ENCODE data around the gene ZYX. TPM values are rescaled to one million over a fixed set of nuclear protein-coding genes. Genes with fewer than 3 reads are reported as not detected.

The ZYX gene
- total RNA-seq, 1 donor from 2014 or later: 162 TPM

DNA sequence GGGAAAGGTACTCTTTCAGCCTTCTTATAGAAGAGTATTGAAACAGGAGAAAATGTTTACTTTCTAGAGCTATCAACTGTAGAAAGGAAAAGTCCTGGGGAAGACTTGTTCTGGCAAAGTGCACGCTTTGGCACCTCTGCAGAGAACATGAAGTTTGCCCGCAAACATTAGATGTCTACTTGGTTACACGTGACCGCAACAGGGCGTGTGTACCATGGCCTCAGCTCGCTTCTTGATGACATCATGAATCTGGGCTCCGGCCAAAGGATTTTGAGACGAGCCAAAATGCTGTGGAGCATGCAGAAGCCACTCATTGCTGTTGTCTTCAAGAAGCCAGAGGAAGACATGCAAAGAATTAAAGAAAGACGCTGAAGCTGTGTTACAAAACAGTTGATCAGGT, 53.5 kb downstream of the ZYX start:
- TF ChIP-seq CTCF (IDR thresholded peaks at IDR 0.05; ENCODE audit: insufficient read depth, low read length, poor library complexity, severe bottlenecking): no peak
- no peaks in the 10 kb centered on the region for H3K27me3 ChIP-seq (ENCODE audit: control insufficient read depth, insufficient read depth, low read length)
- DNase-seq (ENCODE audit: low read depth): no peak
- H3K36me3 ChIP-seq (ENCODE audit: control insufficient read depth, insufficient read depth, low read length): no peaks in the 10 kb centered on the region
- H3K4me3 ChIP-seq (ENCODE audit: low read depth, low read length): no peak overlapping the region

GRCh38 chr7:143435266-143435665, 54.1 kb downstream of the ZYX start:
- Histone ChIP-seq H3K36me3 (ENCODE audit: control insufficient read depth, insufficient read depth, low read length) (no peaks in the 10 kb centered on the region), H3K4me3 (ENCODE audit: low read depth, low read length) (no peak overlapping the region), H3K27me3 (ENCODE audit: control insufficient read depth, insufficient read depth, low read length) (no peaks in the 10 kb centered on the region)
- TF ChIP-seq CTCF (IDR thresholded peaks at IDR 0.05; ENCODE audit: insufficient read depth, low read length, poor library complexity, severe bottlenecking): no peak
- no peak for DNase-seq (ENCODE audit: low read depth)

GRCh38 chr7:143436325-143436946, 55.3 kb downstream of the ZYX start:
- no peak overlapping the region for H3K4me3 ChIP-seq (ENCODE audit: low read depth, low read length)
- TF ChIP-seq CTCF (IDR thresholded peaks at IDR 0.05; ENCODE audit: insufficient read depth, low read length, poor library complexity, severe bottlenecking): no peak

DNA sequence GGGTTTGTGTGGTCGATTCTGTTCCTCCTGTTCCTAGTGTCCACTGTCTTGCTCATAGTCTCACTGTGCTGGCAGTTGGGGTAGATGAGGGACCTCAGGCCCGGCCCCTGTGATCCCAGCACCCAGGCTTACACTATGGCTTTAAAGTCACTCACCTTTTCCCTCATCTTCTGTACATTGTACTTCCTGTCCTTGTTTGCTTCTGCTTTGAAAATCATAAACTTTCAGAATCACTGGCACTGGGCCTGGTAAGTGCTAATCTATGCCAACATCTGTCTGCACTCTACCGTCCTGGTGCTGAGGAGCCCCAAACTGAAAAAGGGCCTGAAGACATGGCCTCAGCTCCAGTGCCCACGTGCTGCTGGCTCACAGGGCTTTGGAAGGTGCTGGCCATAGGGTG, 56.4 kb downstream of the ZYX start:
- TF ChIP-seq CTCF (IDR thresholded peaks at IDR 0.05; ENCODE audit: insufficient read depth, low read length, poor library complexity, severe bottlenecking): no peak
- Histone ChIP-seq H3K4me3 (ENCODE audit: low read depth, low read length) (no peak overlapping the region), H3K27me3 (ENCODE audit: control insufficient read depth, insufficient read depth, low read length) (no peaks in the 10 kb centered on the region), H3K36me3 (ENCODE audit: control insufficient read depth, insufficient read depth, low read length) (no peaks in the 10 kb centered on the region)
- DNase-seq (ENCODE audit: low read depth): no peak

More at GRCh38 chr7:143436325-143436946, 55.3 kb downstream of the ZYX start:
- H3K27me3 ChIP-seq (ENCODE audit: control insufficient read depth, insufficient read depth, low read length): no peaks in the 10 kb centered on the region
- no peaks in the 10 kb centered on the region for H3K36me3 ChIP-seq (ENCODE audit: control insufficient read depth, insufficient read depth, low read length)
- DNase-seq (ENCODE audit: low read depth): no peak

DNA sequence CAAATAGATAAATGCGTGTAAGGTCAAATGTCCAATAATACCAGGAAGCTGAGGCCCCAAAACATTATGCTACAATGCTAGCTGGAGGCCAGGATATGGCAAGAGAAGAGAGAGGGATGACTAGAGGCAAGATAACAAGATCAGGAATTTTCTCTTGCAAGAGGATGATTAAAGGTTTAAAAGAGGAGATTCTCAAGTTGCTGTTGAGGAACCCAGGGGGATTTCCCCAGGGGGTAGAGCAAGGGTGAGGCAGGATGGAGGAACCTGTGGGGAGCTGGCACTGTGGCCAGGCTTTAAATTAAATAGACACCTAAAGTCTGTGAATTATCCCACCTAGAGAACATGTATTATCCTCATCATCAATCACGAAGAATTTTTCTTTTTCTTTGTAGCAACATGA, 58.7 kb downstream of the ZYX start:
- DNase-seq (ENCODE audit: low read depth): no peak
- no peaks in the 10 kb centered on the region for H3K27me3 ChIP-seq (ENCODE audit: control insufficient read depth, insufficient read depth, low read length)
- no peaks in the 10 kb centered on the region for H3K36me3 ChIP-seq (ENCODE audit: control insufficient read depth, insufficient read depth, low read length)
- no peak for TF ChIP-seq CTCF (IDR thresholded peaks at IDR 0.05; ENCODE audit: insufficient read depth, low read length, poor library complexity, severe bottlenecking)
- H3K4me3 ChIP-seq (ENCODE audit: low read depth, low read length): no peak overlapping the region

Other genes with a start within 250 kb of the ZYX start
- gene PIP, start 249.3 kb upstream of the ZYX start, total RNA-seq: not detected in 2 replicates
- gene TAS2R39, start 197.9 kb upstream of the ZYX start, total RNA-seq: not detected in 2 replicates
- not detected in 2 replicates for gene TAS2R40, start 159.3 kb upstream of the ZYX start, total RNA-seq
- gene GSTK1, start 117.9 kb upstream of the ZYX start, total RNA-seq: 139 and 152 TPM in 2 replicates
- 11.9 and 20.5 TPM in 2 replicates for gene TMEM139, start 96.4 kb upstream of the ZYX start, total RNA-seq
- 24.6 and 26.9 TPM in 2 replicates for gene CASP2, start 93.0 kb upstream of the ZYX start, total RNA-seq
- gene CLCN1, start 65.2 kb upstream of the ZYX start, total RNA-seq: not detected in 2 replicates
- gene FAM131B, start 18.6 kb upstream of the ZYX start, total RNA-seq: 1.0 and 1.3 TPM in 2 replicates
- 7.9 and 27.5 TPM in 2 replicates for gene EPHA1, start 27.5 kb downstream of the ZYX start, total RNA-seq
- not detected in 2 replicates for gene TAS2R60, start 62.1 kb downstream of the ZYX start, total RNA-seq
- gene TAS2R41, start 96.5 kb downstream of the ZYX start, total RNA-seq: not detected in 2 replicates
- gene CTAGE15, start 190.5 kb downstream of the ZYX start, total RNA-seq: not detected in 2 replicates
- 0.07 and 0.17 TPM in 2 replicates for gene TCAF2, start 239.6 kb downstream of the ZYX start, total RNA-seq

Measured in kidney epithelial cell (primary cell).